Brain microvascular endothelial cell (primary cell): ENCODE measurements around the gene CUL2.
"Not testable (repeated sequence)": the region's sequence is repeated elsewhere in the genome, so short reads cannot be mapped to it uniquely, and the experiment has no call there.

Experiments used
- DNase-seq: peaks from one replicate; pipeline ENCODE4 v3.0.0-alpha.2; 2020
- H3K27ac ChIP-seq: fragments of 250-450 bp; sonication (Bioruptor Pico); 2 replicates; pipeline ENCODE4 v1.5.1; 2020; ENCODE audit warnings: mild to moderate bottlenecking, moderate library complexity
- H3K27me3 ChIP-seq: fragments of 250-450 bp; sonication (Bioruptor Pico); replicated peaks from 2 replicates; pipeline ENCODE4 v1.5.1; 2020; ENCODE audit warnings: mild to moderate bottlenecking
- H3K36me3 ChIP-seq: fragments of 250-450 bp; sonication (Bioruptor Pico); replicated peaks from 2 replicates; pipeline ENCODE4 v1.5.1; 2020; ENCODE audit warnings: mild to moderate bottlenecking
- H3K4me3 ChIP-seq: 2 replicates; pipeline ENCODE4 v1.5.1; 2011; ENCODE audit warnings: low read depth, mild to moderate bottlenecking, control low read depth, low read length, moderate library complexity
- in situ Hi-C: cut with HindIII; loops from 2 replicates; pipeline ENCODE4 v1.10.0; 2017; ENCODE audit warnings: low sequenced_read_pairs, low pct_ligation_motif_present
- TF ChIP-seq, protein P1 (sequence below): IDR thresholded peaks from 2 replicates; pipeline ENCODE4 v1.5.1; 2011; ENCODE audit warnings: low read depth, mild to moderate bottlenecking, moderate library complexity, low read length, control low read depth, inconsistent platforms; ENCODE audit errors: missing control alignments

CUL2 gene

DNA sequence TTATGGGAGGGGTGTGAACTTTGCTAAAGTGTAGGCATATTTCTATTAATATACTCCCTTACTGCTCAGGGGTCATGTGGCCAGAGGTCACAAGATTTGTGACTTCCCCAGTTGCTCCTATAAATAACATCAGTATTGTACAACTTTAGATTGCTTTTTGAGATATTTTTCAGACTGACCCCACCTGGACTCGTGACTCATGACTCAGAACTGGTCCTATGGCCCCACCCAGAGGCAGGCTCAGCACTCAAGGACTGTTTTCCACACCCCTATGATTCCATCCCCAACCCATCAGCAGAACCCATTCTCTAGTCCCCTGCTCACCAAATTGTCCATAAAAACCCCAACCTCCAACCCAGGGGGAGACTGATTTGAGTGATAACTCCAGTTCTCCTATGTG is 2.7 kb upstream of the CUL2 start:
- DNase-seq = no peak
- in situ Hi-C loops = no loop called here

DNA sequence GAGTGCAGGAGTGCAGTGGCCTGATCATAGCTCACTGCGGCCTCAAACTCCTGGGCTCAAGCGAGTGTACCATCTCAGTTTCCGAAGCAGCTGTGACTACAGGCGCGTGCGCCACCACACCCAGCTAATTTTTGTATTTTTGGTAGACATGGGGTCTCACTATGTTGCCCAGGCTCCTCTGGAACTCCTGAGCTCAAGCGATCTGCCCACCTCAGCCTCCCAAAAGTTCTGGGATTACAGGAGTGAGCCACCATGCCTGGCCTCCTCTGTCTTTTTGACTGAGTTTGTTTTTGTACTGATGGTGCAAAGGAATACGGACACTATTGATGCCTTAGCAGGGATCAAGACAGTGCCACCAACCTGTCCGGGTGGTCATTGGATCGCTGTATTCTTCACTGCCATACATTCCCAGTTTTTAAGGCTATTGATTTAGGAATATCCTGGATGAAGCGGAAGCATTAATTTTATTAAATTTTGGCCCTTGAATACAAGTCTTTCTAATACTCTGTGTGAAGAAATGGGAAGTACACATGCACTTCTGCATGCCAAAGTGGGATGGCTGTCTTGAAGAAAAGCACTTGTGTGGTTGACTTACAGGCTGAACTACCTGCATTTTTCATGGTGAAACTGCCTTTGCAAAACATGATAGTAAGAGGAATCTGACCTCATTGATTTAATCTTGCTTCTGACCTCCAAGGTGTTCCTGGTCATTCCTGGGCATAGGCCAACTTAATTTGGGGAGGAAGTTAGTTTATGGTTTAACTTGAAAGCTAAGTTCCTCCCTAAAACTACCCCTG is 2.1 kb upstream of the CUL2 start:
- Histone ChIP-seq H3K4me3 (no peak overlapping the region), H3K36me3 (no peaks in the 10 kb centered on the region), H3K27ac (no peak overlapping the region), H3K27me3 (no peaks in the 10 kb centered on the region)
- TF ChIP-seq, protein P1, sequence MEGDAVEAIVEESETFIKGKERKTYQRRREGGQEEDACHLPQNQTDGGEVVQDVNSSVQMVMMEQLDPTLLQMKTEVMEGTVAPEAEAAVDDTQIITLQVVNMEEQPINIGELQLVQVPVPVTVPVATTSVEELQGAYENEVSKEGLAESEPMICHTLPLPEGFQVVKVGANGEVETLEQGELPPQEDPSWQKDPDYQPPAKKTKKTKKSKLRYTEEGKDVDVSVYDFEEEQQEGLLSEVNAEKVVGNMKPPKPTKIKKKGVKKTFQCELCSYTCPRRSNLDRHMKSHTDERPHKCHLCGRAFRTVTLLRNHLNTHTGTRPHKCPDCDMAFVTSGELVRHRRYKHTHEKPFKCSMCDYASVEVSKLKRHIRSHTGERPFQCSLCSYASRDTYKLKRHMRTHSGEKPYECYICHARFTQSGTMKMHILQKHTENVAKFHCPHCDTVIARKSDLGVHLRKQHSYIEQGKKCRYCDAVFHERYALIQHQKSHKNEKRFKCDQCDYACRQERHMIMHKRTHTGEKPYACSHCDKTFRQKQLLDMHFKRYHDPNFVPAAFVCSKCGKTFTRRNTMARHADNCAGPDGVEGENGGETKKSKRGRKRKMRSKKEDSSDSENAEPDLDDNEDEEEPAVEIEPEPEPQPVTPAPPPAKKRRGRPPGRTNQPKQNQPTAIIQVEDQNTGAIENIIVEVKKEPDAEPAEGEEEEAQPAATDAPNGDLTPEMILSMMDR = no peak
- in situ Hi-C loops = no loop called here
- no peak for DNase-seq

More for the DNA sequence above, 2.7 kb upstream of the CUL2 start:
- H3K27ac ChIP-seq = no peak overlapping the region
- no peaks in the 10 kb centered on the region for H3K36me3 ChIP-seq
- TF ChIP-seq, protein P1 = no peak
- H3K27me3 ChIP-seq = no peaks in the 10 kb centered on the region
- no peak overlapping the region for H3K4me3 ChIP-seq

DNA sequence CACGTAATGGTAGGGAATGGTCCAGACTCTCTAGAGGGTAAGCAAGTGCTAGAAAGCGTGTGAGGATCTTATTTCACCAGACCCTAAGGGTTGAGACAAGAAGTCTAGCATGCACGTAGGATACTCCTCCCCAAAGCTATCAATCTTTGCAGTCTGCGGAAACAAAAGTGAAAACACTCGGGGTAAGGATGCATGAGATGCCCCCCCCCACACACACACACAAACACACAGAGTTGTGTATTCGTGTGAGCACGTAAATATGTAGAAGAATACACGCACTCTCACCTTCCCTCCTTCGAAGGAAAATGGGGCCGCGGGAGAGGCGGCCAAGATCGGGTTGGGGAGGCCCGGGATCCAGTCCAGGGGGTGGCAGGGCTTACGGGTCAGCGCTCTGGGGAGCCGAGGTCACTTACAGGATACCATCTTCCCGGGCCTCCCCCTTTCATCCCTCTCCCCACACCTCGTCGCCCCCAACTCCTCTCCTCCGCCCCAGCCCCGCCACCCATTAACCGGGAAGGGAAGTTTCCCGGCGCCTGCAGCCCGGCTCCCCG is 455 bp downstream of the CUL2 start:
- Histone ChIP-seq H3K4me3 (peak overlapping the region; percentile 81), H3K27ac (peak overlapping the region; percentile 84), H3K36me3 (no peaks in the 10 kb centered on the region), H3K27me3 (no peaks in the 10 kb centered on the region)
- no peak for DNase-seq
- in situ Hi-C loops = no loop called here
- TF ChIP-seq, protein P1 = no peak

DNA sequence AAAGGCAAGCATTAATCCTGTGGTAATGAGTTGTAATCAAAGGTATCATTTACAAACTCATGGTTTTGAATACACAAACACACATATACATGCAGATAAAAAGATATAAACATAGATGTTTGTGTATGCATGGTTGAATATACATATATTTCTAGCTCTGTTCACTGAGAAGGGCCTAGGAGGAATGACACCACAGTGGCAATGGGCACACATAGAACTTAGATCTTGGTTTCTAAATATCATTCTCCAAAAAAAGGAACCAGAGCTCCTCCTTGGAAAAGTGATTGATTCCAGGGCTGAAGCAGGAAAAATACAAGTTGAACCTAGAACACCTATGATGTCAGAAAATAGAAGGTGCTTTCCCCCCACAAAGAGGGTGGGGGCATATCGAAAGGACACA is 6.9 kb downstream of the CUL2 start:
- no peak for DNase-seq
- Histone ChIP-seq H3K36me3 (no peaks in the 10 kb centered on the region), H3K27me3 (no peaks in the 10 kb centered on the region), H3K27ac (no peak overlapping the region), H3K4me3 (no peak overlapping the region)
- in situ Hi-C loops = no loop called here
- TF ChIP-seq, protein P1 = no peak

DNA sequence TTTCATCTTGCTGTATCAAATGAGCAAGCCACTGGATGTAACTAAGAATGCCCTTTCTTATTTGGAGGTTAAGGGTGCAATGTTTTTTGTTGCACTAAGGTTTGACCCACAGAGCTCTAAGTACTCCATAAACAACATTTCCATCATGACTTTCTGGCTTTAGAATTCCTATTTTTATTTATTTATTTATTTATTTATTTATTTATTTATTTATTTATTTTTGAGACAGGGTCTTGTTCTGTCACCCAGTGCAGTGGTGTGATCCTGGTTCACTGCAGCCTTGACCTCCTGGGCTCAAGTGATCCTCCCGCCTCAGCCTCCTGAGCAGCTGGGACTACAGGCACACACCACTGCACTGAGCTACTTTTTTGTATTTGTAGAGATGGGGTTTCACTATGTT is 9.9 kb downstream of the CUL2 start:
- DNase-seq, H3K27me3 ChIP-seq, in situ Hi-C loops, H3K4me3 ChIP-seq, H3K36me3 ChIP-seq: not testable (repeated sequence)
- H3K27ac ChIP-seq = peak overlapping the region; percentile 51

DNA sequence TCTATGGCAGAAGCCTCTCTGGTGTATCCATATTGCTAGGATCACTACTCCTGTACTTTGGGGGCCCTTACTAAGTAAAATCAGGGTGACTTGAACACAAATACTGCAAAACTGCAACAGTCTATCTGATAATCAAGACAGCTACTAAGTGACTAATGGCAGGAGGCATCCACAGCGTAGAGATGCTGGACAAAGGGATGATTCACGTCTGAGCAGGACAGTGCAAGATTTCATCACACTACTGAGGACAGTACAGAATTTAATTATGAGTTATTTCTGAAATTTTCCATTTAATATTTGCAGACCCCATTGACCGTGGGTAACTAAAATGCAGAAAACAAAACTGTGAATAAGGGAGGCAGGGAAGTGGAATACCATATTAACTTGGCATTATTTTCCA is 10.4 kb downstream of the CUL2 start:
- no peaks in the 10 kb centered on the region for H3K36me3 ChIP-seq
- TF ChIP-seq, protein P1 = no peak
- in situ Hi-C loops = no loop called here
- H3K4me3 ChIP-seq = no peak overlapping the region
- H3K27ac ChIP-seq = peak overlapping the region; percentile 51
- DNase-seq = peak; percentile 90
- no peaks in the 10 kb centered on the region for H3K27me3 ChIP-seq
